Activated naive CD4-positive, alpha-beta T cell treated with anti-CD3 and anti-CD28 coated beads for 36 hours (primary cell): ENCODE results near the gene CFAP46. TPM values are rescaled to one million over a fixed set of nuclear protein-coding genes. Genes with fewer than 3 reads are reported as not detected.
"Not testable (repeated sequence)": the region's sequence is repeated elsewhere in the genome, so short reads cannot be mapped to it uniquely, and the experiment has no call there.

Experiments
- CTCF ChIA-PET: fragments of 350-600 bp; sonication (Branson Sonifier 250); formaldehyde crosslinking; loops from one replicate; lab custom pipeline; 2021; ENCODE audit warnings: antibody characterized with exemption; lab: Charles Lee
- DNase-seq: peaks from one replicate; pipeline ENCODE4 v3.0.0-alpha.2; 2020
- H3K27ac Mint-ChIP-seq: one replicate; pipeline ENCODE4 v1.8.0; 2021; ENCODE audit warnings: mild to moderate bottlenecking, mixed read lengths
- H3K27me3 Mint-ChIP-seq: one replicate; pipeline ENCODE4 v1.8.0; 2021; ENCODE audit warnings: low read depth, mixed read lengths
- H3K36me3 Mint-ChIP-seq: one replicate; pipeline ENCODE4 v1.8.0; 2021; ENCODE audit warnings: low read depth, mixed read lengths
- H3K4me1 Mint-ChIP-seq: one replicate; pipeline ENCODE4 v1.8.0; 2021; ENCODE audit warnings: low read depth, mixed read lengths
- H3K4me3 Mint-ChIP-seq: one replicate; pipeline ENCODE4 v1.8.0; 2021; ENCODE audit warnings: mild to moderate bottlenecking, moderate library complexity, mixed read lengths
- H3K9me3 Mint-ChIP-seq: one replicate; pipeline ENCODE4 v1.8.0; 2021; ENCODE audit warnings: mixed read lengths
- intact Hi-C: fragments of 100-400 bp; cut with micrococcal nuclease; formaldehyde crosslinking; loops from one replicate; pipeline ENCODE4 v1.15.1; 2023
- total RNA-seq, 2 experiments: library from RNA; stranded (reverse); gene quantifications; one replicate each; pipeline ENCODE4 v1.2.3, GENCODE V29; 2021

CFAP46 gene
- total RNA-seq, 2 experiments from 2014 or later: not detected

DNA sequence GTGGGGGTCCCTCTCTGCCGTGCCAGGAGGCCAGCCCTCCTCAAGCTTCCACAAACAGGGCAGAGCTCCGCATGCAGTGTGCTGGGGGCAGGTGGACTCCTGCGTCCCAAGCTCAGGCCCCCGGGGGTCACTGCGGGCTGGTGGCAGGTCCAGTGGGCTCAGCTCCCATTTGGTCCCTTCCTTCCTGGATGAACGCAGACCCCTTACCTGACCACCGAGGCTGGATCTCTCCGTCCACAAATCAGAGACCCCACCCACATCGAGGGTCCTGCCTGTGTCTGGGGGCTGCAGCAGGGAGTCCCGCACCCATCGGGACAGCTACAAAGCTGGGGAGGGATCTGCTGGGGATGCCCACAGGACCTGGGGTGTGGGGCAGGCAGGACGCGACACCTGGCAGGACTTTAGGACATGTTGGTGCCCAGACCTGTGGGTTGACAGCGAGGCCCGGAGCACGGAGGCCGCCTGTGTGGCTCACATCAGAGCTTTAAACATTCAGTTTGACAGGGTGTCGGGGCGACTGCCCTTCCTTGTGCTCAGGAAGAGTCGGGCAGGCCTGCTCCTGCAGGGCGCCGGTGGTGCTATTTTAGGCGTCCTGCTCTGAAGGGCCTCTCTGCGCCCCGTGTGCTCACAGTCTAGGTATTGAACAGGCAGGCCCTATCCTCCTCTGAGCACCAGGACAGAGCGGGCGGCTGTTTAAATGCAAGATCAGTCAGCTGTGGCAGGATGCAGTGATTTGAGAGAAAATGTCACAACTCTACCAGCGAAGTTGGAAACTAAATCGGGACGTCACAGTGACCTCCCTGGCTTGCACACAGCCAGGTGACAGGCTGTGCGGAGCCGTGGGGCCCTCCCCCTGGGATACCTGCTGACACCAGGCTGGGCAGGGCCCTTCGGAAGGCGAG is 15.9 kb upstream of the CFAP46 start:
- Mint-ChIP-seq H3K9me3 (no peaks in the 10 kb centered on the region), H3K4me1 (peaks cover 16% of the 10 kb centered on the region), H3K36me3 (no peaks in the 10 kb centered on the region), H3K27ac (no peak overlapping the region), H3K27me3 (peaks cover 6% of the 10 kb centered on the region), H3K4me3 (no peak overlapping the region)
- intact Hi-C loops: no loop called here
- CTCF ChIA-PET: no interaction called here
- no peak for DNase-seq

DNA sequence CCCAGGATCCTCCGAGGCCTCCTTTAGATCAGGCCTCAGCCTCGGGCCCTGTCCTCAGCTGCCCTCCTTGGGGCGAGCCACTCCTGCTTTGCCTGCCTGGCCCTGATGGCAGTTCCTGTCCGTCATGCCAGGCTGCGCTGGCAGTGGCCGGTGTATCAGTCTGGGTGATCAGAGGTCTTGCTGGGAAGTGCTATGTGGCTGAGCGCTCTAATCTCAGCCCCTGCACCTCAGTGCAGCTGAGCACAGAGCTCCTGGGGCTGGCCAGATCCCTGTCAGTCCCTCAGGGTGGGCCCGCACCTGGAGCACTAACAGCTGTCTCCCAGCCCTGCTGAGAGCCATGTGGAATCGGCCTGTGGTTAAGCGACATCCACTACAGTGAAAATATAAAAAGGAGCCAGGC is 14.8 kb upstream of the CFAP46 start:
- H3K4me1 Mint-ChIP-seq: peaks cover 5% of the 10 kb centered on the region
- CTCF ChIA-PET: no interaction called here
- peak overlapping the region; percentile 22 for H3K27ac Mint-ChIP-seq
- peaks cover 12% of the 10 kb centered on the region for H3K27me3 Mint-ChIP-seq
- H3K9me3 Mint-ChIP-seq: no peaks in the 10 kb centered on the region
- intact Hi-C loops: no loop called here
- no peak overlapping the region for H3K4me3 Mint-ChIP-seq
- no peak for DNase-seq
- H3K36me3 Mint-ChIP-seq: no peaks in the 10 kb centered on the region

DNA sequence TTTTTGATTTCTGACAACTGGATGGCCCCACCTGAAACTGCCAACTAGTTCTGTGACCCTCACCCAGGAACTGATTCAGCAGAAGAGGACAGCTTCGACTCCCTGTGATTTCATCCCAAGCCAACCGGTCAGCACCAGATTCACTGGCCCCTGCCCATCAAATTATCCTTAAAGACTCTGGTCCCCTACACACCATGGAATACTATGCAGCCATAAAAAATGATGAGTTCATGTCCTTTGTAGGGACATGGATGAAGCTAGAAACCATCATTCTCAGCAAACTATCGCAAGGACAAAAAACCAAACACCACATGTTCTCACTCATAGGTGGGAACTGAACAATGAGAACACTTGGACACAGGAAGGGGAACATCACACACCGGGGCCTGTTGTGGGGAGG is 13.9 kb upstream of the CFAP46 start:
- intact Hi-C loops, H3K4me1 Mint-ChIP-seq, H3K36me3 Mint-ChIP-seq, H3K4me3 Mint-ChIP-seq, CTCF ChIA-PET, H3K27ac Mint-ChIP-seq, DNase-seq, H3K9me3 Mint-ChIP-seq: not testable (repeated sequence)
- H3K27me3 Mint-ChIP-seq: peaks cover 17% of the 10 kb centered on the region

DNA sequence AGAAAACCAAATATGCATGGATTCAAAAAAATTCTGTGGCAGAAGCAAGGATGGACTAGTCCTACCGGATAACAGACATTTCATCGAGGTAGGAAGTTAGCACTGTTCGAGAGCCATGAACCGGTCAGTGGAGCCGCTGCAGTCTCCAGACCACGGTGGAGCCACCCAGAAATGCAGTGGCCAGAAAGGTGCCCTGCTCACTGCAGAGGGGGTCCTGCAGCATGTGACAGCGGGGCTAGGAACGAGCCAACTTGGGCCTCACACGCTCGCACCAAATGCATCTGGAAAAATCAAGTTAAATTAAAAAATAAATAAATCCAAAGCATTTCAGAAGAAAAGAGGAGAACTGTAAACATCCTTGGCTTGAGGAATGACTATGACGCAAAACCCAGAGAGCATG is 13.1 kb upstream of the CFAP46 start:
- H3K27me3 Mint-ChIP-seq: peaks cover 20% of the 10 kb centered on the region
- no peak overlapping the region for H3K4me3 Mint-ChIP-seq
- DNase-seq: no peak
- no peak overlapping the region for H3K27ac Mint-ChIP-seq
- no peaks in the 10 kb centered on the region for H3K4me1 Mint-ChIP-seq
- no peaks in the 10 kb centered on the region for H3K9me3 Mint-ChIP-seq
- intact Hi-C loops: no loop called here
- CTCF ChIA-PET: no interaction called here
- H3K36me3 Mint-ChIP-seq: no peaks in the 10 kb centered on the region

DNA sequence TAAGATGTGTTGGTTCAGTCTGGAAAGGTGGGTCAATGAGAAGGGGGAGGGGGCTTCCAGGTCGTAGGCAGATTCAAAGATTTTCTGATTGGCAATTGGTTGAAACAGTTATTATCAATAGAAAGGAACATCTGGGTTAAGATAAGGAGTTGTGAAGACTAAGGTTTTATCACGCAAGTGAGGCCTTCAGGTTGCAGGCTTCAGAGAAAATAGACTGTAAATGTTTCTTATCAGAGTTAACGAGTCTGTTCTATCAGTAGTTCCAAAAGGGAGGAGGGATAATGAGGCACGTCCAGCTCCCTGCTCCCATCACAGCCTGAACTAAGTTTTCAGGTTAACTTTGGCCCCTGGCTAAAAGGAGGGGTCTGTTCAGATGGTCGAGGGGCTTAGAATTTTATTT is 11.1 kb upstream of the CFAP46 start:
- Mint-ChIP-seq H3K4me3 (no peak overlapping the region), H3K9me3 (no peaks in the 10 kb centered on the region), H3K27me3 (peaks cover 26% of the 10 kb centered on the region), H3K36me3 (no peaks in the 10 kb centered on the region), H3K27ac (no peak overlapping the region), H3K4me1 (no peaks in the 10 kb centered on the region)
- DNase-seq: no peak
- CTCF ChIA-PET: no interaction called here
- intact Hi-C loops: no loop called here

DNA sequence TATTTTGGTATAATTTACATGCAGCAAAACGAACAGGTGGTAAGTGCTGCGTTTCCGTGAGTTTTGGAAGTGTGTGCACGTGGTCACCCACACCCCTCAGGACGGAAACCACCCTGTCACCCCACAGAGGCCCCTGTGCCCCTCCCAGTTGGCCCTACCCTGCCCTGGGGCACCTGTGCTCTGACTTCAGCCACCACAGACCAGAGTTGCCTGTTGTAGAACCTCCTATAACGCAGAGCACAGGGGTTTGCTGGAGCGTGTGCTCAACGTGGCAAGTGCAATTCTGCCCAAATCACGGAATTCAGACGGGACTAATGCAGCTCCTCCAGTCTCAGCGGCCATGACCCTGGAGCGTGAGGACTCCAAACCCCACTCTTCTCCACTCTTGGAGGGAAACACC is 9.6 kb upstream of the CFAP46 start:
- peaks cover 1% of the 10 kb centered on the region for H3K9me3 Mint-ChIP-seq
- H3K27me3 Mint-ChIP-seq: peaks cover 27% of the 10 kb centered on the region
- no peak overlapping the region for H3K4me3 Mint-ChIP-seq
- CTCF ChIA-PET: no interaction called here
- DNase-seq: no peak
- no peaks in the 10 kb centered on the region for H3K4me1 Mint-ChIP-seq
- H3K36me3 Mint-ChIP-seq: no peaks in the 10 kb centered on the region
- intact Hi-C loops: no loop called here
- no peak overlapping the region for H3K27ac Mint-ChIP-seq

DNA sequence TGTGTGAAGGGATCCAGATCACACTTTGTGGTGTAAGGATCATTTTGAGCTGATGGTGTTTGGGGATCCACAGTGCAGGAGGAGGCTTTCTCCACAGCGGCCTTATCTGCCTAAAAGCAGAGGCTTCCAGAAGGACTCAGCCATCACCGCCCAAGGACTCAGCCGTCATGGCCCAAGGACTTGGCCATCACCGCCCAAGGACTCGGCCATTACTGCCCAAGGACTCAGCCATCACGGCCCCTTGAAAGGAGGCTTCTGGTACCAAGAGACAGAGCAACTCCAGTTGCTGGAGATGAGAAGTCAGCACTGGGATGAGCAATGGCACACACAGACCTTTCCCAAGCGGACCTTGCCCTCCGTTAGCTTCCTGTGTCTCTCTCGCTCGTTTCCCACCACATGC is 6.0 kb upstream of the CFAP46 start:
- no peak for DNase-seq
- CTCF ChIA-PET: no interaction called here
- Mint-ChIP-seq H3K27me3 (peaks cover 38% of the 10 kb centered on the region), H3K4me1 (no peaks in the 10 kb centered on the region), H3K4me3 (no peak overlapping the region), H3K27ac (no peak overlapping the region), H3K36me3 (no peaks in the 10 kb centered on the region), H3K9me3 (peaks cover 1% of the 10 kb centered on the region)
- intact Hi-C loops: loop anchor here (10.0 kb wide), 1 partner anchor 146 kb away; no protein-coding TSS in a partner anchor

DNA sequence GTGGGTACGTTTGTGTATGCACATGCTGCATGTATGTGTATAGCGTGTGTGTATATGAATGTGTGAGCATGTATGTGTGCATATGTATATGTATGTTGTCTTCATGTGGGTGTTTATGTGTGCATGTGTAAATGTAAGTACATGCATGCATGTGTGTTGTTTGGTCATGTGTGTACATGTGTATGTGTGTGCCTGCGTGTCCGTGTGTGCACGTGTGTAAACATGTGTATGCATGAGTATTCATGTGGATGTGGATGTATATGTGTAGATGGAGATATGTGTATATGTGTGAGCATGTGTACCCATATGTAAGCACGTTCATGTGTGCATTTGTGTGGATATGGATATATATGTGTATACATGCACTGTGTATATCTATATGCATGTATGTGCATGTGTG is 5.5 kb upstream of the CFAP46 start:
- peaks cover 1% of the 10 kb centered on the region for H3K9me3 Mint-ChIP-seq
- H3K36me3 Mint-ChIP-seq: no peaks in the 10 kb centered on the region
- intact Hi-C loops: loop anchor here (10.0 kb wide), 1 partner anchor 147 kb away; no protein-coding TSS in a partner anchor
- H3K27ac Mint-ChIP-seq: no peak overlapping the region
- H3K4me1 Mint-ChIP-seq: peaks cover under 1% of the 10 kb centered on the region
- no peak overlapping the region for H3K4me3 Mint-ChIP-seq
- CTCF ChIA-PET: no interaction called here
- no peak for DNase-seq
- H3K27me3 Mint-ChIP-seq: peaks cover 36% of the 10 kb centered on the region

DNA sequence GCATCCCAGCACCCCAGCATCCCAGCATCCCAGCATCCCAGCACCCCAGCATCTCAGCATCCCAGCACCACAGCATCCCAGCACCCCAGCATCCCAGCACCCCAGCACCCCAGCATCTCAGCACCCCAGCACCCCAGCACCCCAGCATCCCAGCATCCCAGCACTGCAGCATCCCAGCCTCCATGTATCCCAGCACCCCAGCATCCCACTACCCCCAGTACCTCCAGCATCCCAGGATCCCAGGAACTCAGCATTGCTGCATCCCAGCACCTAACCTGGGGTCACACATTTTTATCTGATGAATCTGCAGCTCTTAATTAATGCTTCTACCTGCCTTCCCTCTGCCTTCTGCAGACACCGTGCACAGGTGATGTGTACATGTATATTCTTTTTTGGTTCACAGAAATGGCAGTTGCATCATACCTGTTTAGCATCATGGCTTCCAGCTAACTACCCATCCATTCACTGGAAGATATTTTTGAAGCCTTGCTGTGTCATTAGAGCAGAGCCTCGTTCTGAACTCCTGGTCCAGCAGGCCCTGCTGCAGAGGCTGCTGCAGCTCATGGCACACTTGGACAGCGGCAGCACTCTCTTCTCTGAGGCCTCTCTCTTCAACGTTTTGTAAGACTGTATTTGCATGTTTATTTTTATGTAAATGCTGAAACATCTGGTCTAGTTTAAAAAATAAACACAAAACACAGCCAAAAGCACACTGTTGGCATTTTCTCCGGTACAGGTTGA is 4.6 kb upstream of the CFAP46 start:
- H3K4me1 Mint-ChIP-seq: peaks cover 3% of the 10 kb centered on the region
- peaks cover 37% of the 10 kb centered on the region for H3K27me3 Mint-ChIP-seq
- H3K27ac Mint-ChIP-seq: no peak overlapping the region
- no peaks in the 10 kb centered on the region for H3K36me3 Mint-ChIP-seq
- no peak for DNase-seq
- H3K9me3 Mint-ChIP-seq: peaks cover 1% of the 10 kb centered on the region
- H3K4me3 Mint-ChIP-seq: no peak overlapping the region
- intact Hi-C loops: loop anchor here (10.0 kb wide), 1 partner anchor 148 kb away; no protein-coding TSS in a partner anchor
- CTCF ChIA-PET: no interaction called here

DNA sequence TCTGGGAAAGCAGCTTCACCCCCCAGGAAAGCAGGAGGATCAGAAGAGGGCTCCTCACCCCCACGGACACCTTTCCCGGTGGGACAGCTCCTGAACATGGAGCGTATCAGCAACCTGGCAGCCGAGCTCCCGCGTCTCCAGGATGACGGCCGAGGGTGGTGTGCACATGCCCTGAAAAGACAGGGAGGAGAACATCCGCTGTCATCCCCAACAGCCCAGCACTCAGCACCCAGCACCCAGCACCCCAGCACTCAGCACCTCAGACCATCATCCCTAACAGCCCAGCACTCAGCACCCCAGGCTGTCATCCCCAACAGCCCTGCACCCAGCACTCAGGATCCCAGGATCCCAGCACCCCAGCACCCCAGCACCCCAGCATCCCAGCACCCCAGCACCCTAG is 3.9 kb upstream of the CFAP46 start:
- Mint-ChIP-seq H3K27ac (no peak overlapping the region), H3K9me3 (peaks cover 1% of the 10 kb centered on the region), H3K27me3 (peaks cover 39% of the 10 kb centered on the region), H3K36me3 (no peaks in the 10 kb centered on the region), H3K4me1 (peaks cover 5% of the 10 kb centered on the region), H3K4me3 (no peak overlapping the region)
- intact Hi-C loops: loop anchor here (10.0 kb wide), 1 partner anchor 148 kb away; no protein-coding TSS in a partner anchor
- CTCF ChIA-PET: no interaction called here
- no peak for DNase-seq

DNA sequence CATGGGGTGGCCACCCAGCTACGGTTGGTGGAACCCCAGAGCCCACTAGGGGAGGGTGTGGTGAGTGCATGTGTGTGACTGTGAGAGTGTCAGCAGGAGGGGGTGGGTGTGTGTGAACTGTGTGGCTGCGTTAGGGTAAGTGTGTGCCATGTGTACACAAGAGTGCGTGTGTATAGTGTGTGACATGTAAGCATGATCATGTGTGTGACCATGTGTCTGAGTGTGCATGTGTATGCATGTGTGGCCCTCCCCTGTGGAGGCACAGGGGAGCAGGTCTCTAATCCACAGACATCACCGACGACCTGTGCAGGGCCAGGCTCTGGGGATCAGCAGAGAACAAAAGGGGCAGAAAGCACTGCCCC is 3.5 kb upstream of the CFAP46 start:
- Mint-ChIP-seq H3K9me3 (peaks cover 1% of the 10 kb centered on the region), H3K4me1 (peaks cover 5% of the 10 kb centered on the region), H3K4me3 (no peak overlapping the region), H3K27me3 (peaks cover 40% of the 10 kb centered on the region), H3K27ac (no peak overlapping the region), H3K36me3 (no peaks in the 10 kb centered on the region)
- CTCF ChIA-PET: no interaction called here
- intact Hi-C loops: loop anchor here (10.0 kb wide), 1 partner anchor 149 kb away; no protein-coding TSS in a partner anchor
- DNase-seq: no peak

DNA sequence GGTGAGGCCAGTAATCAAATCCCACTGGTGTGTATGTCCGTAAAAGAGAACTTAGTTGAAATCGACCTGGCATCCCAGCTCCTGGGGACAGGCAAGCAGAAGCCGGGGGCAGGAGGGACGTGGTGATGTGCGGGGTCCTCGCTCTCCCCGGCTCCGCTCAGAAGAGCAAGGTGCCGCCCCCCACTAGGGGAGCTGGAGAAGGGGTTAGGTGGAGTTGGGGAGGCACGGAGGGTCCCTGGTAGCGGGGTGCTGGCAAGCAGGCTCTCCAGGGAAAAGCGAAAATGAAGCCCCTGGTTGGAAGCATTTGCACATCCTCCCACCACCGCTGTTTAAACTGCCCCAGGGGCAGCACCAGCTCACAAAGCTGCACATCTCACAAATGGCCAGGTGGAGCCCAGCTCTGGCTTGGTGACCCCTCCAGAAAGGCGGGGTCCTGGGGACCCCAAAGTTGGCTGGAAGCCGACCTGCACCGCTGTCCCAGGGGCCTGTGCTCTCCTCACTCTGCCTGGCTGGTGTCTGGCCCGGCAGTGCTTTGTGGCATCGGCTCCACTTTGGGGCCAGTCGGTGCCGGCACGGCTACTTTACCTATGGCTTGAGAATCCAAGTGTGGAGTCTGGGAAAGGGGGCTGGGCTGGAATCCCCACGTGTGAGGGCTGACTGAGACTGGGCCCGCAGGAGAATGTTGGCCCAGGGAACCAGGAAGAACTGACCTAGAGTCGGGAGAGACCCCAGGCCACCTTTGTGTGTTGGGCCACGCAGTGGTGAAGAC is 2.9 kb upstream of the CFAP46 start:
- H3K27me3 Mint-ChIP-seq: peaks cover 45% of the 10 kb centered on the region
- H3K9me3 Mint-ChIP-seq: peaks cover 1% of the 10 kb centered on the region
- CTCF ChIA-PET: no interaction called here
- H3K36me3 Mint-ChIP-seq: no peaks in the 10 kb centered on the region
- H3K4me3 Mint-ChIP-seq: no peak overlapping the region
- H3K27ac Mint-ChIP-seq: no peak overlapping the region
- peaks cover 5% of the 10 kb centered on the region for H3K4me1 Mint-ChIP-seq
- no peak for DNase-seq
- intact Hi-C loops: loop anchor here (10.0 kb wide), 1 partner anchor 149 kb away; no protein-coding TSS in a partner anchor
